Measurements from ENCODE around the gene RUNX2. TPM values are rescaled to one million over a fixed set of nuclear protein-coding genes. Genes with fewer than 3 reads are reported as not detected.
"Not testable (repeated sequence)": the region's sequence is repeated elsewhere in the genome, so short reads cannot be mapped to it uniquely, and the experiment has no call there.

Gene RUNX2
- total RNA-seq (1 to 10 TPM in 9 of 10 donors, under 1 TPM in 1; 0.20 to 3.0 (median 1.6) TPM), polyA plus RNA-seq (1 to 10 TPM in 1 of 2 donors, under 1 TPM in 1; 0.23 to 1.6 TPM)
- long read RNA-seq, donor 1, result 0 reads
- long read RNA-seq, donor 2, partial matches to known transcripts, result 0 of 1 reads
- long read RNA-seq, donor 2, other reads (novel, unspliced or antisense), result 1 of 1 reads
- long read RNA-seq, donor 3, result 0 reads

- no peak for DNase-seq
Measured at GRCh38 chr6:45327956-45328522, at the start of gene RUNX2. Gene RUNX2, plus strand, starts transcription at chr6:45328330. Its CDS starts 397 bp downstream, at chr6:45328727.

GRCh38 chr6:45278367-45278766 lies 49.8 kb upstream of the RUNX2 start:
- no peaks in the 10 kb centered on the region for H3K36me3 ChIP-seq
- intact Hi-C loops (cut with DNase I), result no loop called here
- DNase-seq (no peak), ATAC-seq (no peak)
- H3K4me1 ChIP-seq, result no peaks in the 10 kb centered on the region
- no peak overlapping the region for H3K27ac ChIP-seq
- TF ChIP-seq CTCF (IDR thresholded peaks at IDR 0.05), result no peak
- no peaks in the 10 kb centered on the region for H3K27me3 ChIP-seq
- H3K9me3 ChIP-seq, result peaks cover 0 to 24% (median 0%) of the 10 kb centered on the region in 11 donors
- WGBS, 2 donors, result 77 to 82% methylated on average over 1 of the region's 1 CpG
- no peak overlapping the region for H3K4me3 ChIP-seq

More at GRCh38 chr6:45327956-45328522, at the start of gene RUNX2:
- H3K4me3 ChIP-seq, result peak within 1 kb of the TSS in 9 of 10 donors; percentile 6 to 44 (median 36)
- H3K27ac ChIP-seq, result peak within 1 kb of the TSS in 3 of 10 donors; percentile 11 to 48 (median 11)
- no peaks in the 10 kb centered on the region for H3K36me3 ChIP-seq
- no peaks in the 10 kb centered on the region for H3K9me3 ChIP-seq
- 61 to 63% methylated on average over 5 of the region's 5 CpGs for whole genome bisulfite sequencing, 2 donors
- peaks cover 0 to 11% (median 0%) of the 10 kb centered on the region in 9 donors for H3K4me1 ChIP-seq
- no peak for TF ChIP-seq CTCF (IDR thresholded peaks at IDR 0.05)
- intact Hi-C loops (cut with DNase I), result no loop called here
- peak in 7 of 8 donors; percentile 55 to 82 (median 68) for ATAC-seq
- H3K27me3 ChIP-seq, result no peaks in the 10 kb centered on the region

GRCh38 chr6:45286707-45287106 lies 41.4 kb upstream of the RUNX2 start:
- intact Hi-C loops (cut with DNase I); H3K4me1 ChIP-seq; H3K36me3 ChIP-seq; H3K27ac ChIP-seq; ATAC-seq; H3K27me3 ChIP-seq; DNase-seq; H3K4me3 ChIP-seq: not testable (repeated sequence)
- WGBS, 2 donors, result 96 to 97% methylated on average over 3 of the region's 3 CpGs
- H3K9me3 ChIP-seq, result peaks cover 0 to 17% (median 0%) of the 10 kb centered on the region in 11 donors

GRCh38 chr6:45289751-45290514 lies 38.2 kb upstream of the RUNX2 start:
- DNase-seq (no peak), ATAC-seq (no peak)
- H3K4me3 ChIP-seq, result no peak overlapping the region
- H3K27me3 ChIP-seq, result no peaks in the 10 kb centered on the region
- H3K4me1 ChIP-seq, result no peaks in the 10 kb centered on the region
- TF ChIP-seq CTCF (IDR thresholded peaks at IDR 0.05), result no peak
- peaks cover 0 to 19% (median 0%) of the 10 kb centered on the region in 11 donors for H3K9me3 ChIP-seq
- no peaks in the 10 kb centered on the region for H3K36me3 ChIP-seq
- intact Hi-C loops (cut with DNase I), result no loop called here
- 96 to 97% methylated on average over 5 of the region's 5 CpGs for WGBS, 2 donors
- no peak overlapping the region for H3K27ac ChIP-seq
